ENCODE data around the gene RBBP8NL.

The RBBP8NL gene

DNA sequence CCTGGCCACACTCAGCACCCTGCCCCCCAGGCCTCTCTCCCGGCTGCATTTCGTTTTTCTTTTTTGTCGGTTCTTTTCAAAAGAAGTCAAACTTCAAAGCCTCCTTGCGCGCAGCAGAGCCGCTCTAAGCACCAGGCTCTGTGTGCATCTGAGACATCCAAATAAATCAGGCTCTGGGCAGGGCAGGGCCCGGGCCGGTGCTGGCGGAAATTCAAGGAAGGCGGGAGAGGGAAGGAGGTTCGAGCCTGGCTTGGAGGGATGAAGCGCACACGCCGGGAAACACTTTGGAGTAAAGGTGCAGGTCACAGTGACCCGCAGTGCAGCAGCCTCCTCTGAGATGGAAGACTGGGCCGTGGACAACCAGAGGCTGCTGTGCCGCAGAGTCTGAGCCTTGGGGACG lies 42.7 kb upstream of the RBBP8NL start:
- Histone ChIP-seq H3K36me3 (ENCODE audit: control insufficient read depth, insufficient read depth, low read length) (no peaks in the 10 kb centered on the region), H3K4me1 (ENCODE audit: control insufficient read depth, insufficient read depth, low read length) (peaks cover 2% of the 10 kb centered on the region), H3K4me3 (ENCODE audit: low read depth, low read length) (no peak overlapping the region), H3K9ac (ENCODE audit: low read depth, low read length) (no peak overlapping the region), H3K9me3 (ENCODE audit: control insufficient read depth, insufficient read depth, low read length) (no peaks in the 10 kb centered on the region), H3K27me3 (ENCODE audit: control insufficient read depth, insufficient read depth, low read length) (peaks cover 14% of the 10 kb centered on the region)

DNA sequence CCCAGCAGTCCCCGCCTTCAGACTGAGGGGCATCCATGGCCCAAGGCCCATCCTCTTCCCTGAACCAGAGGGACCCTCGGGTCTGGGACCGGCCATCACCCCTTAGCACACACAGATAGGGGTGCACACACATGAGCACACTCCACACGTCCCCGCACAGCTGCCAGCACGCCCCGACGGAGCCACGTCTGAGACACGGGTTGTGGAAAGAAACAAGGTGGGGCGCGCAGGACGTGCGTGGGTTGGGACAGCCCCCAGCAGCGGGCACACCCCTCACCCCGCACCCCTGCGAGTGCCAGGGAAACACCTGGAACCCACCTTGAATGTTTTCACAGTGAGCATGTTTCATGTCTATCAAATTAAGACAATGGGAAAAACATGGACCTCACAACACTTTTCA lies 42.0 kb upstream of the RBBP8NL start:
- peaks cover 8% of the 10 kb centered on the region for H3K27me3 ChIP-seq (ENCODE audit: control insufficient read depth, insufficient read depth, low read length)

DNA sequence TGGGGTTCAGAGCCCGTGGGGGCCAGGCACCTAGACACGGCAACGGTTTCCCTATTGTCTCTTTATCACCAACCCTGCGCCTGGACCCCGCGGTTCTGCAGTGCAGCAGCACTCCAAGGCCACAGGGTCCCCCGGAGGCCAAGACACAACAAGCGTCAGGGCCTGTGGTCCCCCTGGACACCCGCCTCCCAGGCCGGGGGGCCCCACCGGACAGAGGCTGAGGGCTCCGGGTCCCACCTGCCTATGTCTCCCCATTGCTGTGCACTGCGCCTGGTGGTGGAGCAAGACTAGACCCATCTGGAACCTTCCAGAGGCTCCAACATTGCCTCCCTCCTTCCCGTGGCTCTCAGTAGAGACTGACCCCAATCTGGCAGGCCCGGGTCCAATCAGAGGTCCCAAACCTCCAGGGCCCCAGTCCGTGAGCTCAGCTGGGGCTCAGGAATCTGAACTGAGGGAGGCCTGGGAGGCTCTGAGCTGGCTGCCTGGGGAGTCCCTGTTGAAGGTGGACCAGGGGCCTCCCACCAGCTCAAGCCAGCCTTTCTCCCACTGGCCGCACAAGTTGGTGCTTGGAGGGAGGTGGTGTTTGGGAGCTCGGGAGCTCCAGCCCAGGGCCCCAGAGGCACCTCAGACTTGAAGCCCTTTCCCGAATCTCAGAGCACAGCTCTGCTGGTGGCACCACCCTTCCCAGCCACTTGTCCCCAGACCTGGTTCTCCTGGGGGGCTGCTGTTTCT lies 39.6 kb upstream of the RBBP8NL start:
- Histone ChIP-seq H3K9me3 (ENCODE audit: control insufficient read depth, insufficient read depth, low read length) (no peaks in the 10 kb centered on the region), H3K36me3 (ENCODE audit: control insufficient read depth, insufficient read depth, low read length) (no peaks in the 10 kb centered on the region), H3K4me3 (ENCODE audit: low read depth, low read length) (no peak overlapping the region), H3K9ac (ENCODE audit: low read depth, low read length) (no peak overlapping the region), H3K27me3 (ENCODE audit: control insufficient read depth, insufficient read depth, low read length) (no peaks in the 10 kb centered on the region), H3K4me1 (ENCODE audit: control insufficient read depth, insufficient read depth, low read length) (no peaks in the 10 kb centered on the region)

More for the DNA sequence above, 42.0 kb upstream of the RBBP8NL start:
- Histone ChIP-seq H3K9me3 (ENCODE audit: control insufficient read depth, insufficient read depth, low read length) (no peaks in the 10 kb centered on the region), H3K4me1 (ENCODE audit: control insufficient read depth, insufficient read depth, low read length) (no peaks in the 10 kb centered on the region), H3K9ac (ENCODE audit: low read depth, low read length) (no peak overlapping the region), H3K36me3 (ENCODE audit: control insufficient read depth, insufficient read depth, low read length) (no peaks in the 10 kb centered on the region), H3K4me3 (ENCODE audit: low read depth, low read length) (no peak overlapping the region)

DNA sequence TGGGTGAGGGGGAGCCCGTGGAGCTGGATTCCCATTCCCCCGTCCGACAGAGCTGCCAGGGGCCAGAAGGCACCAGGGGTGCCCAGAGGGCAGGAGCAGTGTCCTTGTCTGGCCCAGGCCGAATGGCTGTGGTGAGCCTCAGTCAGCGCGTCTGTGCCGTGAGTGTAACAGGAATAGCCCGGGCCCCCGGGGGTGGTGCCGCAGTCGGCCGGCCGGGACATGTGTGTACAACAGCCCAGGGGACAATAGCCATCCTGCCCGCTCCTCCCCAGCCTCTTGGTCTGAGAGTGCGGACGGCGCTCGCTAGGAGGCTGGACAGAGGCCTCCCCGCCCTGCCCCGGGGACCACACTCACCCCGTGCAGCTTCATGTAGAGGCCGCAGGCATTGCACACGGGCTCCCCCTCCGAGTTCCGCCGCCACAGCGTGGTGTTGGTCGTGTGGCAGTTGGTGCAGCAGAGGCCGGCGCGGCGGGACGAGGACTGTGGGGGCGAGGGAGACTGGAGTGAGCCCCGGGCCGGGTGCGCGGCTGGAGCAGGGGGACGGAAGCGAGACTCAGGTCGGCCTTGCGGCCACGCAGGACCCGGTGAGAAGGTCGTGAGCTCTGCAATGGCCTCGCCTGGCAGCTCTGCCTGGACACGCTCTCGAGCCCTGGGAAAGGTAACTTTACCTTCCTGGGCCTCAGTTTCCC lies 38.9 kb upstream of the RBBP8NL start:
- Histone ChIP-seq H3K9ac (ENCODE audit: low read depth, low read length) (no peak overlapping the region), H3K4me1 (ENCODE audit: control insufficient read depth, insufficient read depth, low read length) (no peaks in the 10 kb centered on the region), H3K27me3 (ENCODE audit: control insufficient read depth, insufficient read depth, low read length) (no peaks in the 10 kb centered on the region), H3K9me3 (ENCODE audit: control insufficient read depth, insufficient read depth, low read length) (no peaks in the 10 kb centered on the region), H3K4me3 (ENCODE audit: low read depth, low read length) (no peak overlapping the region), H3K36me3 (ENCODE audit: control insufficient read depth, insufficient read depth, low read length) (no peaks in the 10 kb centered on the region)

DNA sequence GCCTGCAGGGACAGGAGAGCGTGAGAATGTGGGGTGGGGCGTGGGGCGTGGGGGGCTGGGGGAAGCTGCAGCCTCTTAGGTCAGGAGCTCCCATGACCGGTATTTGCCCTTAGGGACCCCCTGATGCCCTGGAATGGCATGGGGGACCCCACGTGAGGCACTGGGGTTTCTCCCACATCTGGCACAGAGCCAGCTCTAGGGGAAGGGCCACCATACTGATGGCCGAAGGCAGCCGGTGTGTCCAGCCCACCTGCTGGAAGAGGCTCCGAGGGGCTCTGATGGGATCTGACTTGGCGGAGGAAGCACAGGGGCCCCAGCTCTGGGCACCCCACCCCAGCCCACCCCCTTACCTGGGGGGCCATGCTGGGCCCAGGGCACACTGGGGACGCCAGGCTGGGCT lies 37.7 kb upstream of the RBBP8NL start:
- Histone ChIP-seq H3K9ac (ENCODE audit: low read depth, low read length) (no peak overlapping the region), H3K9me3 (ENCODE audit: control insufficient read depth, insufficient read depth, low read length) (no peaks in the 10 kb centered on the region), H3K4me3 (ENCODE audit: low read depth, low read length) (no peak overlapping the region), H3K27me3 (ENCODE audit: control insufficient read depth, insufficient read depth, low read length) (no peaks in the 10 kb centered on the region), H3K36me3 (ENCODE audit: control insufficient read depth, insufficient read depth, low read length) (no peaks in the 10 kb centered on the region), H3K4me1 (ENCODE audit: control insufficient read depth, insufficient read depth, low read length) (no peaks in the 10 kb centered on the region)

DNA sequence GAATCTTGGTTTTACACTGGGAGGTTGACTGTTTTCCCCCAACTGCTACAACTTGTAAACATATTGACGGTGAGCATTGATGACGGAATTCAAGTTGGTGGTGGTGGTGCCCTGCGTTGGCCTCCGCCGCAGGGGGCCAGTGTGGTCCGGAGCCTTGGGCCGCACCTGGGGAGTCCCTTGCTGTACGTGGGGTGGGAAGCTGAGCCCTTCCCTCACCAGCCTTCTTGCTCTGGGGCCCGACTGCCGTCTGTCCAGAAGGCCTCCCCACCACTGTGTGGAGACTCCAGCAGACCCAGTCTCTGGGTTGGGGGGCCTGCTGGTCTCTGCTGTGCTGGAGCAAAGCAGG lies 37.1 kb upstream of the RBBP8NL start:
- no peaks in the 10 kb centered on the region for H3K9me3 ChIP-seq (ENCODE audit: control insufficient read depth, insufficient read depth, low read length)
- H3K36me3 ChIP-seq (ENCODE audit: control insufficient read depth, insufficient read depth, low read length): no peaks in the 10 kb centered on the region
- no peak overlapping the region for H3K4me3 ChIP-seq (ENCODE audit: low read depth, low read length)
- no peaks in the 10 kb centered on the region for H3K27me3 ChIP-seq (ENCODE audit: control insufficient read depth, insufficient read depth, low read length)
- no peak overlapping the region for H3K9ac ChIP-seq (ENCODE audit: low read depth, low read length)
- no peaks in the 10 kb centered on the region for H3K4me1 ChIP-seq (ENCODE audit: control insufficient read depth, insufficient read depth, low read length)

DNA sequence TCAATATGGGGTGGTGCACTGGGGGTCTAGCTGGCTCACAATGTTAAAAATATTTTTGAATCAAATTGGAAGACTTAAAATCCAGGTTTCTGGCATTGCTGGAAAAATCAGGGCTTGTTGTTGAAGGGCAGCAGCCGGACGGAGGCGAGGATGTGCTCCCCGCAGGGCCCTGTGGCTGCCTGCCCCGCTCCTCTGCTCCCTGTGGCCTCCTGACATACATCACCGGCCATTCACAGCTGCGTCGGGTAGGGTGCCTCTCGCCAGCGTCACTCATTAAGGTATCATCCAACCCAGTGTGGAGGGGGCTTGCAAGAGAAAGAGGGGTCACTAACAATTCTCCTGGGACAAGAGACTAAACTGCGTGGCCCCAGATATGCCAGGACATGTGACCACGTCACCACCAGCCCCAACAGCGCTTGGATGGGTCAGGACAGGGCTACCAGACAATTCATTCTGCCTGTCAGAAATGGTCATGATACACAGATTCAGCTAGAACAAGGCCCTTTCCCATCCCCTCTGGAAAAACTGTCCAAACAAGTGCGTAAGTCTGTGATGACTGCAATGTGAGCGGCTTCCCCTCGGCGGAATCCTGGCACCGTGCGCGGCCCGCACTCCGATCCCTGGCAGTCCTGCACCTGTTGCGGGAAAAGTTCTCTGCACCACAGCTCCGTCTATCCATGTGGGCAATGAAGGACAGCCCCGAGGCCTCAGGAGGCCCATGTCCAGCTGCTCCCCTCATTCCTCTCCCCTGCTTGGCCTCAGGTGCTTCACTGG lies 36.5 kb upstream of the RBBP8NL start:
- Histone ChIP-seq H3K9ac (ENCODE audit: low read depth, low read length) (no peak overlapping the region), H3K36me3 (ENCODE audit: control insufficient read depth, insufficient read depth, low read length) (no peaks in the 10 kb centered on the region), H3K27me3 (ENCODE audit: control insufficient read depth, insufficient read depth, low read length) (no peaks in the 10 kb centered on the region), H3K9me3 (ENCODE audit: control insufficient read depth, insufficient read depth, low read length) (no peaks in the 10 kb centered on the region), H3K4me3 (ENCODE audit: low read depth, low read length) (no peak overlapping the region), H3K4me1 (ENCODE audit: control insufficient read depth, insufficient read depth, low read length) (no peaks in the 10 kb centered on the region)

DNA sequence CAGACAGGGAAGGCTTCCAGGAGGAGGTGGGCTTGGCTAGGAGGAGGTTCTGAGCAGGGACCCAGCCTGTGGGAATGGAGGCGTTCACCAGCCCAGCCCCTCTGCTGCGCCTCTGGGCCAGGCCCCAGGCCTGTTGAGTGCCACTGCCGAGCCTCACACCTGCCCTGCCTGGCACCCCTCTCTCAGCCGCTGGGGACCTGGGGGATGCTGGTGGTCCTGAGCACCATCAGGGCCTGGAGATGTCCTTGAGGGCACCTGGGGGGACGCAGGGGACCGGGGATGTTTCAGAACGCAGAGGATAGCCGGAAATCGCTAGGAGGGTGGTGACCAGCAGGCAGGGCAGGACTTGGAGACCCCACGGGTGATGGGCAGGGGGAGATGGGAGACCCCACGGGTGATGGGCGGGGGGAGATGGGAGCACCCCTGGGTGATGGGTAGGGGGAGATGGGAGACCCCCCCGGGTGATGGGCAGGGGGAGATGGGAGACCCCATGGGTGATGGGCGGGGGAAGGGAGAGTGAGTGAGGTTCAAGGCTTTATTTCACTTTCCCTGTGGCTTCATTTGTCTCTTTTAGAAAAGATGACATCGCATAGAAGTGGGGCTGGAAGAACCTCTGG lies 35.7 kb upstream of the RBBP8NL start:
- no peaks in the 10 kb centered on the region for H3K9me3 ChIP-seq (ENCODE audit: control insufficient read depth, insufficient read depth, low read length)
- no peaks in the 10 kb centered on the region for H3K4me1 ChIP-seq (ENCODE audit: control insufficient read depth, insufficient read depth, low read length)
- H3K9ac ChIP-seq (ENCODE audit: low read depth, low read length): no peak overlapping the region
- no peaks in the 10 kb centered on the region for H3K27me3 ChIP-seq (ENCODE audit: control insufficient read depth, insufficient read depth, low read length)
- no peaks in the 10 kb centered on the region for H3K36me3 ChIP-seq (ENCODE audit: control insufficient read depth, insufficient read depth, low read length)
- H3K4me3 ChIP-seq (ENCODE audit: low read depth, low read length): no peak overlapping the region

DNA sequence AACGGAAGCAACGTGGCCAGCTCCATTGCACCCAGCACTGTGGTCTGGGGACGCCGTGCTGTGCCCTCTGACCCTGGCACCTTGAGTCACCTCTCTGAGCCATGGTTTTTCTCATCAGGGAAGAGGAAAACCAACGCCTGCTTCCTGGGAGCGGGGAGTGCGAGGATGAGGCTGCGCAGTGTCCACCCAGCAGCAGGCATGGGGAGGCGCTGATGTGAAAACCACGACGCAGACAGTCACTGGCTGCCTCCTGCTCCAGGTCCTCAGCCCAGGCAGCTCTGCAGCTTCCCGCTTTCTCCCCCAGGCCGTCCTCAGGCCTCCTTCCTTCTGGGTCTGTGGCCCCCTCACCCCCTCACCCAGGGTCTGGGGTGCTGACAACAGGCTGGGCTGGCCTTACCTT lies 34.5 kb upstream of the RBBP8NL start:
- Histone ChIP-seq H3K4me3 (ENCODE audit: low read depth, low read length) (no peak overlapping the region), H3K9me3 (ENCODE audit: control insufficient read depth, insufficient read depth, low read length) (no peaks in the 10 kb centered on the region), H3K36me3 (ENCODE audit: control insufficient read depth, insufficient read depth, low read length) (no peaks in the 10 kb centered on the region), H3K4me1 (ENCODE audit: control insufficient read depth, insufficient read depth, low read length) (no peaks in the 10 kb centered on the region), H3K9ac (ENCODE audit: low read depth, low read length) (no peak overlapping the region), H3K27me3 (ENCODE audit: control insufficient read depth, insufficient read depth, low read length) (no peaks in the 10 kb centered on the region)

DNA sequence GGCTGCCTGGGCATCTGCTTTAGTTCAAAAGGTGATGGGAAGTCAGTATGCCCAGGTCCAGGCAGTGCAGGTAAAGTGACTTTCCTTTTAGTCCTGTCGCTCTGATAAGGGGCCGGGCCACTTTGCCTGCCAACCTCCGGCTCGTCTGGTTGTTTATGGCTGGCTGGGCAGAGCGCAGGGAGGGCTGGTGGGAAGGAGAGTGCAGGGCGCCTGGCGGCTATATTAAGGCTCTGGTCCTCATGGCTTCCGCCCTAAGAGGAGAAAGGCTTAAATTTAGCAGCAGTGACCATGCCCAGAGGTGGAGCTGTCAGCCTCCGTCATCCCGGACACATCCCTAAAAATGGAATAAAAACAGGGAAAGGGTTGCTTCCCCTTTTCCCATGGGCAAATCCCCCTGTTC lies 33.8 kb upstream of the RBBP8NL start:
- Histone ChIP-seq H3K36me3 (ENCODE audit: control insufficient read depth, insufficient read depth, low read length) (no peaks in the 10 kb centered on the region), H3K27me3 (ENCODE audit: control insufficient read depth, insufficient read depth, low read length) (no peaks in the 10 kb centered on the region), H3K9me3 (ENCODE audit: control insufficient read depth, insufficient read depth, low read length) (no peaks in the 10 kb centered on the region), H3K4me3 (ENCODE audit: low read depth, low read length) (no peak overlapping the region), H3K9ac (ENCODE audit: low read depth, low read length) (no peak overlapping the region), H3K4me1 (ENCODE audit: control insufficient read depth, insufficient read depth, low read length) (no peaks in the 10 kb centered on the region)

DNA sequence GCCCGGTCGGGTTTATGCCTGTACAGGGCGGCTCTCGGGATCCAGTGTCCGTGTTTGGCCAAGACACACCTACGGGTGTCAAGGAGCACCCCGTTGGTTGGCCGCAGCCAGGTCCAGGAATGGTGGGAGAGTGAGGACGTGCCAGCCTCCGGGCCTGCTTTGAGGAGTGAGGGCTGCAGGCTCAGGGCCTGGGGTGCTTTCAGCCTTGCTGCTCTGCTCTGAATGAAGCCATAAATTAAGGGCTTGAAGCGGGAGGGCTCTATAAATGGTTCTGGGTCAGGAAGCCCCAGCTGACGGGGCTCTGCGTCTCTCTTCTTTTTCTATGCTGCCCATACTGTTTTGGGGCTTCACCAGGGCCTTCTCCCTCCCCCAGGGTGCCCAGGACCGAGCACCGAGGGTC lies 33.3 kb upstream of the RBBP8NL start:
- no peaks in the 10 kb centered on the region for H3K9me3 ChIP-seq (ENCODE audit: control insufficient read depth, insufficient read depth, low read length)
- H3K4me1 ChIP-seq (ENCODE audit: control insufficient read depth, insufficient read depth, low read length): no peaks in the 10 kb centered on the region
- no peaks in the 10 kb centered on the region for H3K27me3 ChIP-seq (ENCODE audit: control insufficient read depth, insufficient read depth, low read length)
- H3K4me3 ChIP-seq (ENCODE audit: low read depth, low read length): no peak overlapping the region
- H3K9ac ChIP-seq (ENCODE audit: low read depth, low read length): no peak overlapping the region
- H3K36me3 ChIP-seq (ENCODE audit: control insufficient read depth, insufficient read depth, low read length): no peaks in the 10 kb centered on the region
